ENCODE measurements around the gene ITGA5. TPM values are rescaled to one million over a fixed set of nuclear protein-coding genes. Genes with fewer than 3 reads are reported as not detected.

Gene ITGA5
- total and polyA plus RNA-seq, 9 of the 15 experiments (the other 6 are each of a cell fraction or from before 2014, with no cell fraction given) = 9.1 to 82.1 (median 47.4) TPM

DNA sequence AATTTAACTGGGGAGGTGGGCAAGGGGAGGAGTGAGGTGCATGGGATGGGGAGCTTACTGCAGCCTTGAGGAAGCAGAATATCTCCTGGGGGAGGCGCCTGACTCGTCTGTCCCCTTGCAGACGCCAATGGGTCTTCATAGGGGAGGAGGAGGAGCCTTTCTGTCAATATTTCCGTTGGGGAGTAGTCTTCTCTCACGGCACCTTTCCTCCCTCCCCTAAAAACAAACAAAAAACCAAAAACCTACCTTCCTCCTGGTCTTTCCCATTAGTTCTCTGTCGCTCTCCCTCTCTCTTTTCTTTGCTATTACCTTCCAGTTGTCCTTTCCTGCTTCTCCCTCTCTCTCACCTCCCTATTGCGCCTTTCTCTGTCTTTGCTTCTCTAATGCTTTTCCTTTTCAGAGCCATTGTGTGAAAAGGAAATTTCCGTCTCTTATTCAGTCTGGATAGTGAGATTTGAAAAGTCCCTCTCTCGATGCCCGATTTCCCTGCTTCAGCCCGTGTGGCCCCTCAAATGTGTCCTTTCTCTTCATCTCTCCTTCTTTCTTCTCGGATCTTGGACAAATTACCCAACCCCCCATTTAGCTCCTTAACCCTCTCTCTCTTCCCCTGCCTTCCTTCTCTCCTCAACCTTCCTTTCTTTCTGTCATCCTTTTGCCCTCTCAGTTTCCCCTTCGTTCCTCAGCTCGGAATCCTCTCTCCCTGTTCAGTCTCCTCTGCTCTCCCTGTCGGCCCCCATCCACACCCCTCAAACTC is 60.7 kb downstream of the ITGA5 start (continued):
- TF ChIP-seq, protein P1, sequence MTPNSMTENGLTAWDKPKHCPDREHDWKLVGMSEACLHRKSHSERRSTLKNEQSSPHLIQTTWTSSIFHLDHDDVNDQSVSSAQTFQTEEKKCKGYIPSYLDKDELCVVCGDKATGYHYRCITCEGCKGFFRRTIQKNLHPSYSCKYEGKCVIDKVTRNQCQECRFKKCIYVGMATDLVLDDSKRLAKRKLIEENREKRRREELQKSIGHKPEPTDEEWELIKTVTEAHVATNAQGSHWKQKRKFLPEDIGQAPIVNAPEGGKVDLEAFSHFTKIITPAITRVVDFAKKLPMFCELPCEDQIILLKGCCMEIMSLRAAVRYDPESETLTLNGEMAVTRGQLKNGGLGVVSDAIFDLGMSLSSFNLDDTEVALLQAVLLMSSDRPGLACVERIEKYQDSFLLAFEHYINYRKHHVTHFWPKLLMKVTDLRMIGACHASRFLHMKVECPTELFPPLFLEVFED (CRISPR knock-in tag; conservative IDR thresholded peaks at IDR 0.05) = peak; percentile 61; the same call in 1 of the 2 replicates
- TF ChIP-seq POLR2AphosphoS5 (IDR thresholded peaks at IDR 0.05; ENCODE audit: control insufficient read depth, insufficient read depth, low read depth, low read length) = peak; percentile 46
- TF ChIP-seq DNMT1 (IDR thresholded peaks at IDR 0.05) = 0 out of 2 replicates have a peak, but pooled peaks have one; percentile 87
- no peak for TF ChIP-seq U2AF1 (optimal IDR thresholded peaks at IDR 0.05; ENCODE audit: low read depth, low read length)
- TF ChIP-seq, protein P2, sequence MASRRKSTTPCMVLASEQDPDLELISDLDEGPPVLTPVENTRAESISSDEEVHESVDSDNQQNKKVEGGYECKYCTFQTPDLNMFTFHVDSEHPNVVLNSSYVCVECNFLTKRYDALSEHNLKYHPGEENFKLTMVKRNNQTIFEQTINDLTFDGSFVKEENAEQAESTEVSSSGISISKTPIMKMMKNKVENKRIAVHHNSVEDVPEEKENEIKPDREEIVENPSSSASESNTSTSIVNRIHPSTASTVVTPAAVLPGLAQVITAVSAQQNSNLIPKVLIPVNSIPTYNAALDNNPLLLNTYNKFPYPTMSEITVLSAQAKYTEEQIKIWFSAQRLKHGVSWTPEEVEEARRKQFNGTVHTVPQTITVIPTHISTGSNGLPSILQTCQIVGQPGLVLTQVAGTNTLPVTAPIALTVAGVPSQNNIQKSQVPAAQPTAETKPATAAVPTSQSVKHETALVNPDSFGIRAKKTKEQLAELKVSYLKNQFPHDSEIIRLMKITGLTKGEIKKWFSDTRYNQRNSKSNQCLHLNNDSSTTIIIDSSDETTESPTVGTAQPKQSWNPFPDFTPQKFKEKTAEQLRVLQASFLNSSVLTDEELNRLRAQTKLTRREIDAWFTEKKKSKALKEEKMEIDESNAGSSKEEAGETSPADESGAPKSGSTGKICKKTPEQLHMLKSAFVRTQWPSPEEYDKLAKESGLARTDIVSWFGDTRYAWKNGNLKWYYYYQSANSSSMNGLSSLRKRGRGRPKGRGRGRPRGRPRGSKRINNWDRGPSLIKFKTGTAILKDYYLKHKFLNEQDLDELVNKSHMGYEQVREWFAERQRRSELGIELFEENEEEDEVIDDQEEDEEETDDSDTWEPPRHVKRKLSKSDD (conservative IDR thresholded peaks at IDR 0.05; ENCODE audit: low read length) = no peak
- no peak for TF ChIP-seq ZNF232 (CRISPR knock-in tag; IDR thresholded peaks at IDR 0.05)
- peak; percentile 90 for TF ChIP-seq ELF4 (CRISPR knock-in tag; IDR thresholded peaks at IDR 0.05)
- TF ChIP-seq, protein P3, sequence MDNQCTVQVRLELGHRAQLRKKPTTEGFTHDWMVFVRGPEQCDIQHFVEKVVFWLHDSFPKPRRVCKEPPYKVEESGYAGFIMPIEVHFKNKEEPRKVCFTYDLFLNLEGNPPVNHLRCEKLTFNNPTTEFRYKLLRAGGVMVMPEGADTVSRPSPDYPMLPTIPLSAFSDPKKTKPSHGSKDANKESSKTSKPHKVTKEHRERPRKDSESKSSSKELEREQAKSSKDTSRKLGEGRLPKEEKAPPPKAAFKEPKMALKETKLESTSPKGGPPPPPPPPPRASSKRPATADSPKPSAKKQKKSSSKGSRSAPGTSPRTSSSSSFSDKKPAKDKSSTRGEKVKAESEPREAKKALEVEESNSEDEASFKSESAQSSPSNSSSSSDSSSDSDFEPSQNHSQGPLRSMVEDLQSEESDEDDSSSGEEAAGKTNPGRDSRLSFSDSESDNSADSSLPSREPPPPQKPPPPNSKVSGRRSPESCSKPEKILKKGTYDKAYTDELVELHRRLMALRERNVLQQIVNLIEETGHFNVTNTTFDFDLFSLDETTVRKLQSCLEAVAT (IDR thresholded peaks at IDR 0.05) = peak; percentile 88 to 90
- no peak for TF ChIP-seq ZNF780A (CRISPR knock-in tag; IDR thresholded peaks at IDR 0.05)
- peak; percentile 9; the same call in 1 of the 2 replicates for TF ChIP-seq OTX1 (CRISPR knock-in tag; IDR thresholded peaks at IDR 0.05)
- peak; percentile 78 for TF ChIP-seq POLR2B (IDR thresholded peaks at IDR 0.05; ENCODE audit: low read depth, partially characterized antibody)
- TF ChIP-seq, protein P4, sequence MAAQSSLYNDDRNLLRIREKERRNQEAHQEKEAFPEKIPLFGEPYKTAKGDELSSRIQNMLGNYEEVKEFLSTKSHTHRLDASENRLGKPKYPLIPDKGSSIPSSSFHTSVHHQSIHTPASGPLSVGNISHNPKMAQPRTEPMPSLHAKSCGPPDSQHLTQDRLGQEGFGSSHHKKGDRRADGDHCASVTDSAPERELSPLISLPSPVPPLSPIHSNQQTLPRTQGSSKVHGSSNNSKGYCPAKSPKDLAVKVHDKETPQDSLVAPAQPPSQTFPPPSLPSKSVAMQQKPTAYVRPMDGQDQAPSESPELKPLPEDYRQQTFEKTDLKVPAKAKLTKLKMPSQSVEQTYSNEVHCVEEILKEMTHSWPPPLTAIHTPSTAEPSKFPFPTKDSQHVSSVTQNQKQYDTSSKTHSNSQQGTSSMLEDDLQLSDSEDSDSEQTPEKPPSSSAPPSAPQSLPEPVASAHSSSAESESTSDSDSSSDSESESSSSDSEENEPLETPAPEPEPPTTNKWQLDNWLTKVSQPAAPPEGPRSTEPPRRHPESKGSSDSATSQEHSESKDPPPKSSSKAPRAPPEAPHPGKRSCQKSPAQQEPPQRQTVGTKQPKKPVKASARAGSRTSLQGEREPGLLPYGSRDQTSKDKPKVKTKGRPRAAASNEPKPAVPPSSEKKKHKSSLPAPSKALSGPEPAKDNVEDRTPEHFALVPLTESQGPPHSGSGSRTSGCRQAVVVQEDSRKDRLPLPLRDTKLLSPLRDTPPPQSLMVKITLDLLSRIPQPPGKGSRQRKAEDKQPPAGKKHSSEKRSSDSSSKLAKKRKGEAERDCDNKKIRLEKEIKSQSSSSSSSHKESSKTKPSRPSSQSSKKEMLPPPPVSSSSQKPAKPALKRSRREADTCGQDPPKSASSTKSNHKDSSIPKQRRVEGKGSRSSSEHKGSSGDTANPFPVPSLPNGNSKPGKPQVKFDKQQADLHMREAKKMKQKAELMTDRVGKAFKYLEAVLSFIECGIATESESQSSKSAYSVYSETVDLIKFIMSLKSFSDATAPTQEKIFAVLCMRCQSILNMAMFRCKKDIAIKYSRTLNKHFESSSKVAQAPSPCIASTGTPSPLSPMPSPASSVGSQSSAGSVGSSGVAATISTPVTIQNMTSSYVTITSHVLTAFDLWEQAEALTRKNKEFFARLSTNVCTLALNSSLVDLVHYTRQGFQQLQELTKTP (IDR thresholded peaks at IDR 0.05; ENCODE audit: low read depth in 1 of 2, partially characterized antibody in 2 of 2) = peak; percentile 73 to 83
- TF ChIP-seq DPF2 (IDR thresholded peaks at IDR 0.05) = 0 out of 2 replicates have a peak, but pooled peaks have one; percentile 45
- no peak for TF ChIP-seq EZH2 (IDR thresholded peaks at IDR 0.05; ENCODE audit: borderline replicate concordance, low read depth, low read length)
- peak; percentile 67; the same call in 1 of the 2 replicates for TF ChIP-seq SMARCE1 (IDR thresholded peaks at IDR 0.05)
- TF ChIP-seq ATF7 (IDR thresholded peaks at IDR 0.05) = peak; percentile 66
